PFSK-1 (cell line): ENCODE results near the gene GRHPR.
A peak's percentile ranks its signal among the peaks of the same experiment; 100 is the strongest.

Experiments used
- FOXP2 ChIP-seq: optimal IDR thresholded peaks from 2 replicates; pipeline ENCODE3; 2011; ENCODE audit warnings: borderline replicate concordance, control low read depth, inconsistent platforms; ENCODE audit not compliant: insufficient read depth; ENCODE audit errors: extremely low read length, extremely low read depth
- POLR2AphosphoS5 ChIP-seq: IDR thresholded peaks from 2 replicates; pipeline ENCODE4 v1.6.1; 2012; ENCODE audit warnings: low read depth, mild to moderate bottlenecking, control low read depth, low read length, moderate library complexity
- SIN3A ChIP-seq: IDR thresholded peaks from 2 replicates; pipeline ENCODE4 v1.6.1; 2012; ENCODE audit warnings: mild to moderate bottlenecking, low read length, moderate library complexity, borderline replicate concordance; ENCODE audit not compliant: insufficient read depth
- TAF1 ChIP-seq: IDR thresholded peaks from 2 replicates; pipeline ENCODE4 v1.6.1; 2012; ENCODE audit warnings: low read length, control low read depth, borderline replicate concordance; ENCODE audit not compliant: insufficient read depth
- TF ChIP-seq, protein P1 (sequence below), 2 experiments: IDR thresholded peaks; 2 replicates each; pipeline versions ENCODE4 v1.6.1 to v1.8.0; 2011 to 2012; ENCODE audit warnings: low read depth in 2 of 2, low read length in 2 of 2, control low read depth in 1 of 2, inconsistent platforms in 1 of 2, mild to moderate bottlenecking in 1 of 2, moderate library complexity in 1 of 2; ENCODE audit not compliant: insufficient read depth in 1 of 2

Gene GRHPR

DNA sequence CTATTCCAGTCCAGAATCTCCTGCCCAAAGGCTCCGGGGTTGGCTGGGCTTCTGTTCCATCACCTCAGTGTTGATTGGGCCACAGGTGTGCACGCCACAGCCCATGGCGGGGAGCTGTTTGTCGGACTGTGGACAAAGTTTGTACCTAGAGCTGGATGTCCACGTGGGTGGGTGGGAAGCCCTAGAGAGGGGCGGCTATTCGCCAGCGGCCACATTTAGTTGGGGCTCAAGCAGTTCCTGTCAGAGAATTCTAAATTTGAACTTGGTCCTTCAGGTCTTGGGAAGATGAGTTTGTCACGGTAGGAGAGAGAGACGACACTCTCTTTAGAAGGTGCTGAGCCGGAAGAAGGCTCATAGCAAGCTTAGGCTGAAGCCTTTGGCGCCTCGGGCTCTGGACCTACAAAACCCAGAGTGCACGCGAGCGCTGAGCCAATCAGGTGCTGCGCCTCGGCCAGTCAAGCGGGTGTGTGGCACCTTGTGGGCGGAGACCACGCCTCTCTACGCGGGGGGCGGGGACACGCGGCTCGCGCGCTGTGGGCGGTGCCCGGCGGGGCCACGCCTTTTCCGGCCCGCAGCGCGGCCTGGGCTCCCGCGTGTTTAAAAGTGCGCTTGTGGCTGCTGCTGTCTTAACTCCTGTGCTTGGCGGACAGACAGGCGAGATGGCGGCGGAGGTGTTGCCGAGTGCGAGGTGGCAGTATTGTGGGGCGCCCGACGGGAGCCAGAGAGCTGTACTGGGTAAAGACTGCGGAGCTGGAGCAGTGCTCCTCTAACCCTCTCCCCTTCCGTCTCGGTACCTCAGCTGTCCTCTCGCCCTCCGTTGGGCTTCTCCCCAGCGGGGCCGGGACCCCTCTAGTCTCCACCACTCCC lies 63.1 kb downstream of the GRHPR start, which contains the start of gene POLR1E:
POLR1E (plus strand) TSS at position 560 of the 867 bp plus-strand sequence; CDS start at position 660, 100 bp downstream.
- TF ChIP-seq FOXP2 (peak; percentile 64), TAF1 (peak; percentile 74; the same call in 1 of the 2 replicates), POLR2AphosphoS5 (peak; percentile 93), SIN3A (peak; percentile 91)
- TF ChIP-seq, protein P1, sequence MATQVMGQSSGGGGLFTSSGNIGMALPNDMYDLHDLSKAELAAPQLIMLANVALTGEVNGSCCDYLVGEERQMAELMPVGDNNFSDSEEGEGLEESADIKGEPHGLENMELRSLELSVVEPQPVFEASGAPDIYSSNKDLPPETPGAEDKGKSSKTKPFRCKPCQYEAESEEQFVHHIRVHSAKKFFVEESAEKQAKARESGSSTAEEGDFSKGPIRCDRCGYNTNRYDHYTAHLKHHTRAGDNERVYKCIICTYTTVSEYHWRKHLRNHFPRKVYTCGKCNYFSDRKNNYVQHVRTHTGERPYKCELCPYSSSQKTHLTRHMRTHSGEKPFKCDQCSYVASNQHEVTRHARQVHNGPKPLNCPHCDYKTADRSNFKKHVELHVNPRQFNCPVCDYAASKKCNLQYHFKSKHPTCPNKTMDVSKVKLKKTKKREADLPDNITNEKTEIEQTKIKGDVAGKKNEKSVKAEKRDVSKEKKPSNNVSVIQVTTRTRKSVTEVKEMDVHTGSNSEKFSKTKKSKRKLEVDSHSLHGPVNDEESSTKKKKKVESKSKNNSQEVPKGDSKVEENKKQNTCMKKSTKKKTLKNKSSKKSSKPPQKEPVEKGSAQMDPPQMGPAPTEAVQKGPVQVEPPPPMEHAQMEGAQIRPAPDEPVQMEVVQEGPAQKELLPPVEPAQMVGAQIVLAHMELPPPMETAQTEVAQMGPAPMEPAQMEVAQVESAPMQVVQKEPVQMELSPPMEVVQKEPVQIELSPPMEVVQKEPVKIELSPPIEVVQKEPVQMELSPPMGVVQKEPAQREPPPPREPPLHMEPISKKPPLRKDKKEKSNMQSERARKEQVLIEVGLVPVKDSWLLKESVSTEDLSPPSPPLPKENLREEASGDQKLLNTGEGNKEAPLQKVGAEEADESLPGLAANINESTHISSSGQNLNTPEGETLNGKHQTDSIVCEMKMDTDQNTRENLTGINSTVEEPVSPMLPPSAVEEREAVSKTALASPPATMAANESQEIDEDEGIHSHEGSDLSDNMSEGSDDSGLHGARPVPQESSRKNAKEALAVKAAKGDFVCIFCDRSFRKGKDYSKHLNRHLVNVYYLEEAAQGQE (IDR thresholded peaks at IDR 0.05; ENCODE audit: insufficient read depth in 1 of 2, low read depth in 2 of 2, low read length in 2 of 2): peak in 1 of 2 experiments; percentile 41; a peak in 1 of 4 replicates

DNA sequence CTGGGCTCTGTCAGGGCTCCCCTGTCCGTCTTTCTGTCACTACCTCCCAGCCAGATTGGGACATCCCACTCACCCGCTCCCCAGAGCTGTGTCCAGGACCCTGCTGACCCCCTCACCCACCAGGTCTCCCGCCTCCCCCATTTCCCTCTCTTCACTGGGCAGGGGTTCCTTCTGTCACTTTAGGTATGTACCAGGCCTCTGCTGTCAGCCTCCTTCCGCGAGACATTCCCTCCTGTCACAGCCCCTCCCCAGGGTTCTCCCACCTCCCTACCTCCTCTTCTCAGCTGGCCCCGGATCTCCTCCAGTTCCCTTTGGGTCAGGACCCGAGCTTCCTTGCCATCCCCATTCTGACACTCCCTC lies 63.7 kb downstream of the GRHPR start:
- no peak for TF ChIP-seq POLR2AphosphoS5
- TF ChIP-seq SIN3A: no peak
- TF ChIP-seq TAF1: no peak
- TF ChIP-seq FOXP2: no peak
- TF ChIP-seq, protein P1 (IDR thresholded peaks at IDR 0.05; ENCODE audit: insufficient read depth in 1 of 2, low read depth in 2 of 2, low read length in 2 of 2): no peak
